HG03520 (cell line): ENCODE results near the gene ECEL1.

ENCODE experiments used
- ATAC-seq: cut with Tn5 transposase; IDR thresholded peaks from one replicate; pipeline ENCODE4 v1.9.1; 2021; ENCODE audit warnings: mild to moderate bottlenecking, moderate library complexity; ENCODE audit not compliant: unreplicated experiment

Gene ECEL1

DNA sequence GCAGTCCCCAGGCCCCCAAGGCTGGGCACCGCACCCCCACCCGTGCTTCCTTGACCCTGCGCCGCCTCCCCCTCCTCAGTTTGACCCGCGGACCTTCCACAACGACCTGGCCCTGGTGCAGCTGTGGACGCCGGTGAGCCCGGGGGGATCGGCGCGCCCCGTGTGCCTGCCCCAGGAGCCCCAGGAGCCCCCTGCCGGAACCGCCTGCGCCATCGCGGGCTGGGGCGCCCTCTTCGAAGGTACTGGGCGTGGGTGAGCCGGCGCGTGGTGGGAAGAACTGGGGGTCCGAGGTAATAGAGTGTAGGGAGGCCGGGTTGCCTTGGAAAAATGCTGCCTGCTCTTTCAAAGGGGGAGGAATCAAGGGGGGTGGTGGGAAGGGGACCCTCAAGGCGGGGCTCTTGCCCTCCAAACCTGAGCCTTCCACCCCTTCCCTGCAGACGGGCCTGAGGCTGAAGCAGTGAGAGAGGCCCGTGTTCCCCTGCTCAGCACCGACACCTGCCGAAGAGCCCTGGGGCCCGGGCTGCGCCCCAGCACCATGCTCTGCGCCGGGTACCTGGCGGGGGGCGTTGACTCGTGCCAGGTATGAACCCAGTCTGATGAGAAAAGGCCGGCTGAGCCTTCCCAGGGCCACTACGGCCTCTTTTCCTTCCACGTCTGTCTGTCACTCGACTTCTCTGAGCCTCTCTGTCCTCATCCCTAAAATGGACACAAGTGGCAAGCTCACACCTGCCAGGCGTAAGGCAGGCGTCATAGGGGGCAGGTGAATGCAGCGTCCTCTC lies 35.2 kb upstream of the ECEL1 start:
- no peak for ATAC-seq

DNA sequence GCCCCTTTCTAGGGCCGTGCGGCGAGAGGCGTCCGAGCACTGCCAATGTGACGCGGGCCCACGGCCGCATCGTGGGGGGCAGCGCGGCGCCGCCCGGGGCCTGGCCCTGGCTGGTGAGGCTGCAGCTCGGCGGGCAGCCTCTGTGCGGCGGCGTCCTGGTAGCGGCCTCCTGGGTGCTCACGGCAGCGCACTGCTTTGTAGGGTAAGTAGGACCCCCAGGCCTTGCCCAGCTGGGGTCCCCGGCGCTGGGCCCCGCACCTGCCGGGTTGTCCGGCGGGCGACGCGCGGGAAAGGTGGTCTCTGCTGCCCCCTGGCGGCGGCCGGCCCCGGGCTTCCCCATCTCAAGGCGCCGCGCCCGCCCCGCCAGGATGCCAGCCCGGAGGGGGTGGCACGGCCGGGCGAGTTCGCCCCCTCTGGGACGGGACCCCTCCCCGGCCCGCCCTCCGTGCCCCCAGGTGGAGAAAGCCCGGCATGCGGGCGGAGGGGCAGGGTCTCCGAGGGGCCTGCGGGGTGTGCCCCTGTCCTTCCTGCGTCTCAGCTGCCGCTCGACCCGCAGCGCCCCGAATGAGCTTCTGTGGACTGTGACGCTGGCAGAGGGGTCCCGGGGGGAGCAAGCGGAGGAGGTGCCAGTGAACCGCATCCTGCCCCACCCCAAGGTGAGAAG lies 34.5 kb upstream of the ECEL1 start:
- ATAC-seq, result no peak

DNA sequence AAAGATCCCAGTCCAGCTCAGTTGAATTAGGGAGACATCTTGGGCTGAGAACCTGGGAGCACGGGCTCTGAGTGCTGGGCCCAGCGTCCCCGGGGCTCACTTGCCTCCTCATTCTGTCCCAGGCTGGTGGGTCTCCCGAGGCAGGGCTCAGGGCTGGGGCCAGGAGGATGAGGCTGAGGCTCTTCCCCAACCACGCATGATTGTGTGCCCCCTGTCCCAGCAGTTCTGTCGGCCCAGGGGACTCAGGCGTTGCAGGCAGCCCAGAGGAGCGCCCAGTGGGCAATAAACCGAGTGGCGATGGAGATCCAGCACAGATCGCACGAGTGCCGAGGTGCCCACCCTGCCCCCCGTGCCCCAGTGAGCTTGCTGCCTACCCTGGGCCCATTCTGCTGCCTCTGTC lies 33.5 kb upstream of the ECEL1 start:
- no peak for ATAC-seq

DNA sequence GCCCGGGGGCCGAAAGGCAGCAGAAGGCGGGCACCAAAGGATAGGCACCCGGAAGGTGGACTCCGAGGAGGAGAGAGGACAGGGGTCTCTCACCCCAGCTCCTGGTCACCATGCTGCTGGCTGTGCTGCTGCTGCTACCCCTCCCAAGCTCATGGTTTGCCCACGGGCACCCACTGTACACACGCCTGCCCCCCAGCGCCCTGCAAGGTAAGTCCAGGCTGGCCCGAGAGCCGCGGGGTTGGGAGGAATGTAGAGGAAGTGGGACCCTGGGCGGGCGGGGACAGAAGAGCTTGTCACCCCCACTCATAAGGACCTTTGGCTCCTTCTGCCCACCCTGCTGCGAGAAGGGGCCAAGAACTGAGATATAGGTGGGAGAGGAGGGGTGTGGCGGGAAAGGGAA lies 32.9 kb upstream of the ECEL1 start:
- ATAC-seq, result no peak

DNA sequence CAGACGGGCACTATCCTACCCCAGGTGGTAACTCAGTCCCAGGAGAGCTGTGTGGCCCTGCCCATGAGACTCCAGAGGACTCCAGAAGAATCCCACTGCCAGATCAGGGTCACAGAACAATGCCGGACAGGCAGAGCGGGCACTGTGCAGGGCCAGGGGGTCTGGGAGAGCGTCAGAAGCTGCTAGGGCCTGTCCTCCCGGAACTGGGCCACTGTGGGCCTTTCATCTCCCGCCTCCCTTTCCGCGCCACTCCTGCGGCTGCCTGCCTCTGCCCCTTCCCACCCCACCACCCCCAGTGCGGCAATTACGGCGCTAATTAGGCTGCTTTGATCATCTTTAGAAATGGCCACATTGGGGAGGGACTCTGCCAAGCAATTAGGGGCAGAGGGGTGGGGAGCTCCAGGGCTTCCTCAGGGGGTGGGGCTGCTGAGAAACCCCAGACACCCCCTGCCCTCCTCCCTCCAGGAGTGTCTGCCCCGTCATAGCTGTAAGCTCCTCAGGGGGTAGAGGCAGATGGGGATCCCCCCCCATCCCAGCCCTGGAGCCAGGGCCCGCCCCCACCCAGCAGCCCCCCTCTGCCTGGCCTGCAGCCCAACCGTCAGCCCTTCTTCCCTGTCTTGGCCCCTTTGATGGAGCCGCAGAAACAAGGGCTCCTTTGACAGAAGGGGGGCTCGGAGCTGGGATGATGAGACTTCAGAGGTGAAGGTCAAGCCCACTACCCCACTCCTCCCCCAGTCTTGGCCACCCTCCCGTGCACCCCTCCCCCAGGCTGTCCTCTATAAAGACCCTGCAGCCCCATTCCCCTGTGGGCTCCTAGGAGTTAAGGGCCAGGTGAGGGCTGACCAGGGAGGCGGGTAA lies 32.2 kb upstream of the ECEL1 start, which contains the start of gene PRSS56:
TSS of gene PRSS56 (plus strand) at position 808 of the 858 bp plus-strand sequence. CDS start 211 bp downstream, outside the sequence.
- no peak for ATAC-seq

DNA sequence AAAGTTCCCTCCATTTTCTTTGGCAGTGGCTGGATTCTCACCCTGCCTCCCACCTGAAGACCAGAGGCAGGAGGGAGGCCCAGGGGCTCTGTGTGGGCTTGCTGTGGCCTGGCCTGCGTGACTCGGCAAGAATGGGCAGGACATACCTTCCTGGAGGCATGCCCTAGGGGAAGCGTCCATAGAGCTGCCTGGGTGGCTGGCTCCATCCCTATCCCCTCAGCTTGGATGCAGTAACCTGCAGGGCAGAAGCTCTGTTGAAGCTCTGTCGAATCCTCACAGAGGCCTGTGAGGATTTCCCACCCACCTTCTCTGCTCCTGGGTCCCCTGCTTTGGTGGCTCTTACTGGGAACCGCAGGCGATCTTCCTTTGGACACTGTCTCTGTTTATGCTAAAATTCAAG lies 31.2 kb upstream of the ECEL1 start:
- no peak for ATAC-seq

DNA sequence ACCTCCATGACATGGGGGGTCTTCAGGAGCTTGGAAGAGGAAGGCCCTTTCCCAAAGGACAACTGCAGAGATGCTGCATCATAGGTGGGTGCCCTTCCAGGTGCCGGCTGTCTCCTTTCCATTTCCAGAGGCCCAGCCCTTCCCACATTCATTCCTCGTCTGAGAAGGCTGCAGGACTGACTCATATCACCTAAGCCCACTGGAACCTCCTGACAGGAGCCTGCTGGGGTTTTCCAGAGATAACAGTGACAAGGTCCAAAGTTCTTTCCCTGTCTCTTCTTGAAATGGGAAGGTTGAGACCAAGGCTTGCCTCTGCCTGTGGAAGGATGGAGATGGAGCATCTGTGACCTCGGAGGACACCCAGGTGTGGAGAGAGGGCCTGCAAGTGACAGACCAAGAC lies 28.9 kb upstream of the ECEL1 start:
- ATAC-seq, result no peak

DNA sequence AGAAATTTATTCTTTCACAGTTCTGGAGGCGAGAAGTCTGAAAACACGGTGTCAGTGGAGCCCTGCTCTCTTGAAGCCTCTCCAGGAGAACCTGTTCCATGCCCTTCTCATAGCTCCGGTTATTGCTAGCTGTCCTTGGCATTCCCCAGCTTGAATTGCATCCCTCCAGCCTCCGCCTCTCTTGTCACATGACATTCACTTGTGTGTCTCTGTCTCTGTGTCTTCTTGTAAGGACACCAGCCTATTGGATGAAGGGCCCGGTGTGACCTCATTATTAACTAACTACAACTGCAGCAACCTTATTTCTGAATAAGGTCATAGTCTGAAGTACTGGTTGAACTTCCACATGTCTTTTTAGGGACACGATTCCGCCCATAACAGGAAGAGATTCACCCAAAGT lies 28.0 kb upstream of the ECEL1 start:
- no peak for ATAC-seq

DNA sequence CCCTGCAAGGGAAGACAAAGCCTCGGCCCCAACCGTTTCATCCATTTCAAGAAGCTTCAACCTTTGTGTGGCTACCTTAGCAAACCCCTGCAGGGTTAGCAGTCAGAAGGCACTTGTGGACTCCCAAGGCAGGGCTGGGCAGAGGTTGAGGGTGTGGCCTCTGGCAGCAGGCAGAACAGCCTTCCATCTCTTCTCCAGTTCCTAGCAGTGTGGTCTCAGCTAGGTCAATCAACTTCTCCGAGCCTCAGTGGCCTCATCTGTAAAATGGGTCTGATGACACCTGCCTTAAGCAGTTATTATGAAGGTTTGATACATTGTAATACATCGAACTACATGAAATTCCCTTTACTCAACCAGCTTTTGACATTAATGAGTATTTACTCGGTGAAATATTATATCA lies 25.7 kb upstream of the ECEL1 start:
- no peak for ATAC-seq

DNA sequence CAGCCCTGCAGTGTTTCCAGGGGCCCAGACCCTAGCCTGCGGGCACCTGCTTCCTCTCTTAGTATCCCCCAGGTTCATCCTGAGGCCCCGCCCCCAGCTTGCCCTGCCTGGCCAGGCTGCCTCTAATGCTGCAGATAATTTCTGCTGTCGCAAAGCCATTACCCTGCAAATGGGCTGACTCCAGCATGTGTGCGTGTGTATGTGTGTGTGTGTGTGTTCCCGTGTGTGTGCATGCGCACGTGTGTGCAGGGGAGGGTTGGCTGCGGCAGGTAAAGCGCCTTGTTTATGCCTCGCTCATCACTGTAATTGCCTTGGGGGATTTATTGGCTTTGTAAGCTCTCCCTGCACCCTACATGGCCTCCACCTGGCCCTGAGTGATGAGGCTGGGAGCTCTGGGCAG lies 25.0 kb upstream of the ECEL1 start:
- ATAC-seq, result no peak

DNA sequence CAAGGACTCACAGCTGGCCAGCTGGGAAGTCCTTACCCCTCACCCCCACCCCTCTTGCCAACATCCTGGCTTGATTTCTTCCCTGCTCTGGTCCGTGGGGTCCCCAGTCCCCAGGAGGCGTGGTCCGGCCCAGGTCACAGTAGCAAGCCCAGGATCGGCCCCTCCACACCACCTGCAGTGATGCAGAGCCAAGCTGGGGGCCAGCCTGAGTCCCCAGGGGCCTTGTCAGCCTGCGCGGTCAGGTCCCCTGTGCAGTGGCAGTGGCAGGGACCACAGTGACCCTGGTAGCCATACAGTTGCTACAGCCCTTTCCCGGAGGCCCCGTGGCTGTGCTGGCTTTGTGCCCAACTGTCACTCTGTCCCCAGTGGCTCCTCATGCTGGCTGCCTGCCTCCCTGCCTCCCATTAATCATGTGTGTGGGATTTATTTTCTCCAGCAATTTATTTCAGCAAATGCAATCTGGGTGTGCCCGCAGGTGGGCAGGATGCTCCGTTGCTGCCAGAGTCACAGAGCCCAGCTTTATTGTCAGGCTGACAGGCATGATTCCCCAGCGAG lies 23.8 kb upstream of the ECEL1 start:
- ATAC-seq, result no peak

DNA sequence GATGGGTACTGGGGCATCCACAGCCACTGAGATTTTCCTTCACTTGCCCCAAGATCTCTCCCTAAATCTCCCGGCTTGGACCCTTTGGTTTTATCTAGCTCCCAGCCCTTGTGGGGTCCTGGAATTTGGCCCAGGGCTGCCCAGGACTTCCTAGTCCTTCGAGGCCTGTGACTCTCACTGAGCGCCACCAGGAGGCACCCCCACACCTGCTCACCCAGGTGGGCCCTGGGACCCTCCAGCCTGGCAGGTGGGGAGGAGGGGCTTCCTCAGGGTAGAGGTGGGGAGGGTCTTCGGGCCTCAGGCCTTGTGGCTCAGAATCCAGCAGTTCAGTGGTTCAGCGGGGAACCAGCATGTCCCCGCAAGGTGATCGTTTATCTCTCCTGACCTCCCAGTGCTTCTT lies 20.6 kb upstream of the ECEL1 start:
- ATAC-seq, result no peak

DNA sequence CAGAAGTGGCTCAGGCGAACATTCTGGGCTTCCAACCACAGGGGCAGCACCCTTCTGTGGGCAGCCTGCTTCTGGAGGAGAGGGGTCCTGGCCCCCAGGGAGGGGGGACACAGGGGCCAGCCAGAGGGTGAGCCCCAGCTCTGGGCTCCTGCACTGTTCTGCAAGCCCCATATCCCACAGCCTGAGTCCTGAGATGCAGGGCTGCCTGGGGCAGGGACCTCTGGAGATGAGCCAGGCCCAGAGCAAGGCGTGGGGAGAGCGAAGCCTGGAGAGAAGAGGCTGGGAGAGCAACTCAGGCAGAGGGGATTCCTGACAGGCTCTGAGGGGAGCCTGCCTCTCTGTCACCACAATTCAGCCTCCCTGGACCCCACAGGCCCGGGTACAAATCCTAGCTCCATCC lies 19.1 kb upstream of the ECEL1 start:
- ATAC-seq, result no peak

DNA sequence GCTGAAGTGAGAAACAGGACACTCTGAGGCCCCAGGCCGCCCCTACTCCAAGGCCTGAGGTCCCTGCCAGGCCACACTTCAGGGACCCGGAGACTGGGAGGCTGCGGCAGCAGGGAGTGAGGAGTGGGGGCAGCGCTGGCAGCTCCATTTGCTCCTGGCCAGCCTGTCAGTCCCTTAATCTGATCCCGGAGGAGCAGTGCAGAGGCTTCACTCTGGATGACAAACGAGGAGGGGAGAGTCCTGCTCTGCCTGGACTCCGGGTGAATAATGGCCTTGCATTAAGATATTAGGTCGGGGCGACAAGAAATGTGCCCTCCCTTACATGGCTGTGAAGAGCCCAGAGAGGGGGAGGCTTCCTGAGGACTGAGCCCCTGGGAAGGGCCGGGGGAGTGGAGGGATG lies 18.2 kb upstream of the ECEL1 start:
- ATAC-seq, result no peak

DNA sequence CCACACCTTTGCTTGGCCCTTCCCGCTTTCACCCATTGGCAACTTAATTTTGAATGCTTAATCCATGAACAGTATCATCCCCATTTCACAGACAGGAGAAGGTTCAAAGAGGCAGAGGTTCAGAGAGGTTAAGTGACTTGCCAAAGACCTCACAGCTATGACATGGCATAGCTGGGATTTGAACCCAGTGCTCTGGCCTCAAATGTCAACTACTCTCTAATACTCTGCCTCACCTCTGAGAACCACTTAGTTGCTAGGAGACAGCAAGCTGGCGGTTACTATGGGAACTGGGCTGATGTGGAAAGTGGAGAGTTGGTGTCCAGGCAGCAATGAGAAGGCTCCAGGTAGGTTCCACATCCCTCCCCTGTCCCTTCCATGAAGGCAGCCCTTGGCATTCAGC lies 16.8 kb upstream of the ECEL1 start:
- ATAC-seq, result no peak

DNA sequence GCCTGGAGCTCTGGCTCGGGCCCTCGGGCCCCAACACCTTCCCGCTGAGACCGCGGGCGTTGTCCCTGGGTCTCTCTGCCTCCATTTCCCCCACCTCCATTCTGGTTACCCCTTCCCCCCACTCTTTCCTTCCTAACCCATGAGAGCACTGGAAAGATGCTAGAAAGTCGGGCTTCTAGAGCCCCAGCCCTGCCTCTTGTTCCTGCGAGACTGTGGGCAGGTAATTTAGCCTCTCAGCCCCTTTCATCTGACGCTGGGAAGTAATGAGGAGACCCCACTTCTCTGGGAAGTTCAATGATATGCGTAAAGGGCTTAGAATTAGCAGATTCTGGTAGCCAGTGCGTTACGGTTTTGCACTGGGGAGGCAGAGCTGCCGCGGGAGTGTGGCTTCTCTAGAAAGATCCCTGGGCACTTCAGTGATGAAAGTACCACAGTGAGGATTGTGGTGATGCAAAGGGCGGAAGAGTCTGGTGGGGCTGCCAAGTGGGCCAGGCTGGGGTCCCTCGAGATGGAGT lies 16.2 kb upstream of the ECEL1 start:
- ATAC-seq, result no peak

DNA sequence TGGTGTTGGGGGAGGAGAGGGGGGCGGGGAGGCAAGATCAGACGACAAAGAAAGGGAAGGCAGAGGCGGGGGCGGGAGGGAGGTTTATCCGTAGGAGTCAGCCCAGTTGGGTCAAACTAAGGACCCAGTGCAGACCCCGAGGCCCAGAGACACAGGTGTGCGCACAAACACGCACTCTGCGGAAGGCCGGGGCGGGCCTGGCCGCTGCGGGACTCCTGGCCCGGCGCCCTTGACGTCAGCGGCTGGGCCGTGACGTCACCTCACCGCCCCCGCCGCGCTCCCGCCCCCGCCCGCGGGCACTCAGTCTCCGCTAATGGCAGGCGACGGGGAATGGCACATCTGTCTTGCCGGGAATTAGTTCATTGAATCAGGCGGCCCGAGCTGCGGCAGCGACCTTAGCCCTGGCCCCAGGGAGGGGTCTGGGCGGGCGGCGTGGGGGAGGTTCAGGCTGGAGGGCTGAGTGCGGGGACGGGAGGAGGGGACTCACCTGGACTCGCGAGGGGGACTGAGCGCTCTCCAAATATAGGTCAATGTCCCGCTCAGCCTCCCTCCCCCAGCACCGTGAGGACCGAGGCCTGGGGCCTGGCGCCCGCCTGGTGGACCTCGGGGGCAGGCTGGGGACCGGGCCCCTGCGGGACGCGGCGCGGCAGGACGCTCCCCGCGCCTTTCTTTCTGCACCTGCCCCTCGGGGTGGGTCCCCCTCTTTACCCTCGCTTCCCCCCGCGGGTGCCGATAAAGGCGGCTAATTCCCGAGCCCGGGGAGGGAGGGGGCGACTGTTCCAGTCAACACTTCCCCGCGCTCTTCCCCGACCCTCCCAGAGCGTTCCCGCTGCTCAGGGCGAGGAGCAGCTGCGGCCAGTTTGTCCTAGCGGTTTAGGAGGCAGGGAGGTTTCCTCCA lies 15.5 kb upstream of the ECEL1 start:
- ATAC-seq, result no peak

DNA sequence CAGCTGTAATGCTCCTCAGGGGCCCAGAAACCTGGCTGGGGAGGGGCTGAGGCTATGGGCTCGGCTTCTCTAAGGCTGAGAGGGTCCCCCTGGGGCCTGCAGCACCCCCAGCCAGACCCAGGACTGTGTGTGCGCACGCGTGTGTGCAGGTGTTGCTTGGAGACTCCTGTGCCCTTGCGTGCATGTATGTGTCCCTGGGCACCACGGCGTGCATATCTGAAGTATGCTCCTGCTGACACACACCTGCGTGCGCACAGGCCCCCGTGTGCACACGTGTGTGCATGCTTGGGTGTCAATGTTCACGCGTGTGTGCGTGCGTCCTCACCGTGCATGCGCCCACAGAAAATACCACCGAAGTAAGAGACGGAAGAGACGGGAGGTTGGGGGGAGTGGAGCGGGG lies 14.9 kb upstream of the ECEL1 start:
- ATAC-seq, result no peak

DNA sequence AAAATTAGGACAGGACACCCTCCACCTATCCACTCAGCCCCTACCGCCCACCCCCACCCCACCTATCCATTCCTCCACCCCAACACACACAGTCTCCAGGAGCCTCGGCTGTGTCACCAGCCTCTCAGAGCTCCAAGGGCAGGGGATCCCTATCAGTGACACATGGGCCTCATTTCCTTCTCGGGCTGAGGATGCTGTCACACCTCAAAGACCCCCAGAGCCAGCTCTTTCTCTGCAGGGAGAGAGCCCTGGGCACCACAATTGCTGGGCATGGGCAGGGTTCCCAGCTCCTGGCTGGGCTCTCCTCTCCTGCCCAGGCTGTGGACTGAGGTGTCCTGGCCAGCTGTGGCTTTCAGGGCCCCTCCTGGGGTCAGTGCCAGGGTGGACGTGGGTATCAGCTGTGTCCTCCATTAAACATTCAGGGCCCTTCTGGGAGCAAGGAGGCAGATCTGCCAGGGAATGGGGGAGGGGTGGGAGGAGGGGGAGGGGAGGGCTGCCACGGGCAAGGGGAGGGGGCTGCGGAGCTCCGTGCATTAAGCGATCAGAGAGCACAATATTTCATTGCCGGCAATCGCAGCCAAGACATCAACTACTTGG lies 14.3 kb upstream of the ECEL1 start:
- ATAC-seq, result no peak

DNA sequence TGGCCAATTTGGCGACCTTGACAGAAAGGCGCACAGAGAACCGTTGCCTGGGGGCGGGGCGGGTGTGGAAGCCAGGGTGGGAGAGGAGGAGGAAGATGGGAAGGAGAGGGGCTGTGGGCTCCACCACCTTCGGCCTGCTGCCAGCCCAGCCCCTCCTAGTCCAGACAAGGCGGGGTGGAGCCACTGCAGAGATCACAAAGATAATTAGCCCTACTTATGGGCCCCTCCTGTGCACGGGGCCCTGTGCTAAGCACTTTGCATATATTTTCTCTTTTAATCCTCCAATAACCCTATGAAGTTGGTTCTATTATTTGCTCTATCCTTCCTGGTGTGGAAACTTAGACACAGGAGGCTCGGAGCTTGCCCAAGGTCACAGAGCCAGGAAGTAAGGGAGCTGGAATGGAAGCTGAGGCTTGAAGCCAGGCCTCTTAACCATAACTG lies 13.7 kb upstream of the ECEL1 start:
- no peak for ATAC-seq
